ENCODE results near the gene ZNF747. TPM values are rescaled to one million over a fixed set of nuclear protein-coding genes. Genes with fewer than 3 reads are reported as not detected.
A peak's percentile ranks its signal among the peaks of the same experiment; 100 is the strongest.

Gene ZNF747
- total RNA-seq, 1 donor from 2014 or later, result 5.2 TPM

GRCh38 chr16:30535106-30535776, 583 bp upstream of the ZNF747 start:
- no peaks in the 10 kb centered on the region for H3K27me3 ChIP-seq (ENCODE audit: insufficient read depth, low read length)
- FAIRE-seq (no peak), DNase-seq (ENCODE audit: low read depth) (no peak)
- Mint-ChIP-seq H3K4me3 (ENCODE audit: unreplicated experiment) (peak overlapping the region; percentile 94), H3K9me3 (ENCODE audit: unreplicated experiment) (no peaks in the 10 kb centered on the region), H3K4me1 (ENCODE audit: low read depth, unreplicated experiment) (peaks cover 7% of the 10 kb centered on the region), H3K36me3 (ENCODE audit: low read depth, unreplicated experiment) (peaks cover 6% of the 10 kb centered on the region), H3K27me3 (ENCODE audit: low read depth, unreplicated experiment) (no peaks in the 10 kb centered on the region), H3K27ac (ENCODE audit: unreplicated experiment) (peak overlapping the region; percentile 94)
- H3K4me1 ChIP-seq (ENCODE audit: insufficient read depth, low read length), result peaks cover 21% of the 10 kb centered on the region
- no peaks in the 10 kb centered on the region for H4K20me1 ChIP-seq (ENCODE audit: insufficient read depth, low read length)
- TF ChIP-seq EZH2 (IDR thresholded peaks at IDR 0.05; ENCODE audit: insufficient read depth, low read length), result no peak
- peak; percentile 2 for TF ChIP-seq CTCF (IDR thresholded peaks at IDR 0.05; ENCODE audit: insufficient read depth, low read depth, low read length)
- peak overlapping the region; percentile 85 for H3K9ac ChIP-seq (ENCODE audit: low read length)
- H3K79me2 ChIP-seq (ENCODE audit: insufficient read depth, low read length), result peaks cover 22% of the 10 kb centered on the region
- H3K27ac ChIP-seq (ENCODE audit: low read depth, low read length), result peak overlapping the region; percentile 67
- H3K36me3 ChIP-seq (ENCODE audit: insufficient read depth, low read length), result no peaks in the 10 kb centered on the region
- peak overlapping the region; percentile 95 for H2AFZ ChIP-seq (ENCODE audit: low read depth, low read length)
- no peaks in the 10 kb centered on the region for H3K9me3 ChIP-seq (ENCODE audit: insufficient read depth, low read depth, low read length)
- peak overlapping the region; percentile 68 for H3K4me3 ChIP-seq (ENCODE audit: insufficient read depth, low read depth, low read length)
- peak overlapping the region; percentile 92 for H3K4me2 ChIP-seq (ENCODE audit: low read length)

GRCh38 chr16:30533748-30534367, 800 bp downstream of the ZNF747 start:
- no peak for TF ChIP-seq EZH2 (IDR thresholded peaks at IDR 0.05; ENCODE audit: insufficient read depth, low read length)
- TF ChIP-seq CTCF (IDR thresholded peaks at IDR 0.05; ENCODE audit: insufficient read depth, low read depth, low read length), result no peak
- Histone ChIP-seq H3K9ac (ENCODE audit: low read length) (peak overlapping the region; percentile 85), H3K27me3 (ENCODE audit: insufficient read depth, low read length) (no peaks in the 10 kb centered on the region), H3K4me3 (ENCODE audit: insufficient read depth, low read depth, low read length) (peak overlapping the region; percentile 68), H4K20me1 (ENCODE audit: insufficient read depth, low read length) (no peaks in the 10 kb centered on the region), H3K36me3 (ENCODE audit: insufficient read depth, low read length) (no peaks in the 10 kb centered on the region), H3K27ac (ENCODE audit: low read depth, low read length) (peak overlapping the region; percentile 67), H3K79me2 (ENCODE audit: insufficient read depth, low read length) (peaks cover 22% of the 10 kb centered on the region), H3K9me3 (ENCODE audit: insufficient read depth, low read depth, low read length) (no peaks in the 10 kb centered on the region), H3K4me1 (ENCODE audit: insufficient read depth, low read length) (peaks cover 21% of the 10 kb centered on the region), H3K4me2 (ENCODE audit: low read length) (peak overlapping the region; percentile 92), H2AFZ (ENCODE audit: low read depth, low read length) (peak overlapping the region; percentile 95)
- no peak overlapping the region for H3K27ac Mint-ChIP-seq (ENCODE audit: unreplicated experiment)
- H3K36me3 Mint-ChIP-seq (ENCODE audit: low read depth, unreplicated experiment), result peaks cover 6% of the 10 kb centered on the region
- no peak for FAIRE-seq
- no peaks in the 10 kb centered on the region for H3K9me3 Mint-ChIP-seq (ENCODE audit: unreplicated experiment)
- H3K4me1 Mint-ChIP-seq (ENCODE audit: low read depth, unreplicated experiment), result peaks cover 7% of the 10 kb centered on the region
- peak overlapping the region; percentile 82 for H3K4me3 Mint-ChIP-seq (ENCODE audit: unreplicated experiment)
- H3K27me3 Mint-ChIP-seq (ENCODE audit: low read depth, unreplicated experiment), result no peaks in the 10 kb centered on the region
- DNase-seq (ENCODE audit: low read depth), result no peak

- H3K4me3 Mint-ChIP-seq (ENCODE audit: unreplicated experiment), result peak overlapping the region; percentile 71
- peak overlapping the region; percentile 36 for H3K4me2 ChIP-seq (ENCODE audit: low read length)
- H3K4me3 ChIP-seq (ENCODE audit: insufficient read depth, low read depth, low read length), result no peak overlapping the region
- no peaks in the 10 kb centered on the region for H3K27me3 ChIP-seq (ENCODE audit: insufficient read depth, low read length)
- peaks cover 7% of the 10 kb centered on the region for H3K4me1 Mint-ChIP-seq (ENCODE audit: low read depth, unreplicated experiment)
- H3K27me3 Mint-ChIP-seq (ENCODE audit: low read depth, unreplicated experiment), result no peaks in the 10 kb centered on the region
- no peak for TF ChIP-seq CTCF (IDR thresholded peaks at IDR 0.05; ENCODE audit: insufficient read depth, low read depth, low read length)
- TF ChIP-seq EZH2 (IDR thresholded peaks at IDR 0.05; ENCODE audit: insufficient read depth, low read length), result no peak
- no peak overlapping the region for H3K9ac ChIP-seq (ENCODE audit: low read length)
- no peaks in the 10 kb centered on the region for H3K9me3 Mint-ChIP-seq (ENCODE audit: unreplicated experiment)
- DNase-seq (ENCODE audit: low read depth) (no peak), FAIRE-seq (no peak)
- H4K20me1 ChIP-seq (ENCODE audit: insufficient read depth, low read length), result no peaks in the 10 kb centered on the region
- no peaks in the 10 kb centered on the region for H3K9me3 ChIP-seq (ENCODE audit: insufficient read depth, low read depth, low read length)
- peaks cover 6% of the 10 kb centered on the region for H3K36me3 Mint-ChIP-seq (ENCODE audit: low read depth, unreplicated experiment)
- H3K27ac ChIP-seq (ENCODE audit: low read depth, low read length), result no peak overlapping the region
- H3K4me1 ChIP-seq (ENCODE audit: insufficient read depth, low read length), result peaks cover 21% of the 10 kb centered on the region
- peak overlapping the region; percentile 80 for H3K27ac Mint-ChIP-seq (ENCODE audit: unreplicated experiment)
- H3K36me3 ChIP-seq (ENCODE audit: insufficient read depth, low read length), result no peaks in the 10 kb centered on the region
- peaks cover 22% of the 10 kb centered on the region for H3K79me2 ChIP-seq (ENCODE audit: insufficient read depth, low read length)
- no peak overlapping the region for H2AFZ ChIP-seq (ENCODE audit: low read depth, low read length)
These were observed 1.5 kb downstream of the ZNF747 start for GRCh38 chr16:30533146-30533522.

Data from astrocyte (in vitro differentiated cells and primary cell).